Coronary artery (tissue), 2 donors: ENCODE measurements around the gene PPP1R1A.

Experiments used
- DNase-seq: peaks from one replicate; pipeline ENCODE4 v3.0.0-alpha.2; 2017; ENCODE audit warnings: low spot score
- H3K27ac ChIP-seq, 2 donors: fragments of 200-600 bp; sonication (generic); one replicate each; pipeline ENCODE4 v1.5.1; 2016 to 2019
- H3K4me3 ChIP-seq: fragments of 200-600 bp; sonication (generic); 2 replicates; pipeline ENCODE4 v1.5.1; 2016; ENCODE audit warnings: mild to moderate bottlenecking, moderate library complexity
- TF ChIP-seq, protein P1 (sequence below): fragments of 200-600 bp; sonication (generic); IDR thresholded peaks from one replicate; pipeline ENCODE4 v1.5.1; 2019; ENCODE audit warnings: antibody characterized with exemption

PPP1R1A gene

DNA sequence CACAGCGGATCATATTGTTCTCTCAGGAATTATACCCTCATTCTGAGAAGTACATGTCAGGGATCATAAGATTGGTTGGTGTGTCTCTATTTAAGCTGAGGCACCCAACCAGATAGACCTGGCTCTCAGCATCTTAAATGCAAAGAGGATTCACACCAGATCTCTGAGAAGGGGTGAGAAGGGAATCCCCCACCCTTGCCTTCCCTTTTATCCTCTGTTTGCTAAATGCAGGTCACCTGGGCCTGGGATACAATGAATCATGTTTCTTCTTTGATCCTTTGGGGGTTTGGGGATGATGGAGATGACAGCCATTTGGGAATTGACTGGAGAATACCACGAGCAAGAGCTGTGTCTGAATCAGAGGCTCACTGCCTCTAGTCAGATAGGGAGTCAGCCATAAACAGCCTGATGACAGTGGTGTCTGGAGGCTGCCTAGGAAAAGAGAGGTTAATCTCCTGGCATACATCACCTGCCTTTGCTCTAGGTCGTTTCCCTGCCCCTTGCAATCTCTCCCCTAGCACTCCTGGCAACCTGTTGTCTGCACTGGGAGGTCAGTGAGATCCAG, 50.2 kb downstream of the PPP1R1A start:
- Histone ChIP-seq H3K4me3 (no peak overlapping the region), H3K27ac (no peak overlapping the region)
- TF ChIP-seq, protein P1, sequence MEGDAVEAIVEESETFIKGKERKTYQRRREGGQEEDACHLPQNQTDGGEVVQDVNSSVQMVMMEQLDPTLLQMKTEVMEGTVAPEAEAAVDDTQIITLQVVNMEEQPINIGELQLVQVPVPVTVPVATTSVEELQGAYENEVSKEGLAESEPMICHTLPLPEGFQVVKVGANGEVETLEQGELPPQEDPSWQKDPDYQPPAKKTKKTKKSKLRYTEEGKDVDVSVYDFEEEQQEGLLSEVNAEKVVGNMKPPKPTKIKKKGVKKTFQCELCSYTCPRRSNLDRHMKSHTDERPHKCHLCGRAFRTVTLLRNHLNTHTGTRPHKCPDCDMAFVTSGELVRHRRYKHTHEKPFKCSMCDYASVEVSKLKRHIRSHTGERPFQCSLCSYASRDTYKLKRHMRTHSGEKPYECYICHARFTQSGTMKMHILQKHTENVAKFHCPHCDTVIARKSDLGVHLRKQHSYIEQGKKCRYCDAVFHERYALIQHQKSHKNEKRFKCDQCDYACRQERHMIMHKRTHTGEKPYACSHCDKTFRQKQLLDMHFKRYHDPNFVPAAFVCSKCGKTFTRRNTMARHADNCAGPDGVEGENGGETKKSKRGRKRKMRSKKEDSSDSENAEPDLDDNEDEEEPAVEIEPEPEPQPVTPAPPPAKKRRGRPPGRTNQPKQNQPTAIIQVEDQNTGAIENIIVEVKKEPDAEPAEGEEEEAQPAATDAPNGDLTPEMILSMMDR: no peak
- no peak for DNase-seq

DNA sequence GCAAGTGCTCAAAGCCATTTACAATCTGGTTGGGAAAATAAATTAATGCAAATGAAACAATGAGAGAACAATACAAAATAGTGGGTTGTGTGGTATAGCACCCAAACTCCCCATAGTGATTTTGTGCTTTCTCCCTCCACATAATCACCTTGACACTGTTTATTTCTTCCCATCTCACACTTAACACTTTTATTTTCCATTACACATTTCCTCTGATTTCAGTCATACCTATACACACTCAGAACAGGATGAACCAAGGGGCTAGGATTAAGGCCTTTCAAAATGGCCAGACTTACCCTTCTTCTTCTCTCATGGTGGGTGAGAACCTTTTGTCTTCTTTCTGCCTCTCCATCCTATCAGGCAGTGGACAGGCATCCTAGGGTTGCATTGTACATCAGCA, 53.0 kb downstream of the PPP1R1A start:
- TF ChIP-seq, protein P1: no peak
- H3K4me3 ChIP-seq: no peak overlapping the region
- H3K27ac ChIP-seq: no peak overlapping the region
- no peak for DNase-seq

DNA sequence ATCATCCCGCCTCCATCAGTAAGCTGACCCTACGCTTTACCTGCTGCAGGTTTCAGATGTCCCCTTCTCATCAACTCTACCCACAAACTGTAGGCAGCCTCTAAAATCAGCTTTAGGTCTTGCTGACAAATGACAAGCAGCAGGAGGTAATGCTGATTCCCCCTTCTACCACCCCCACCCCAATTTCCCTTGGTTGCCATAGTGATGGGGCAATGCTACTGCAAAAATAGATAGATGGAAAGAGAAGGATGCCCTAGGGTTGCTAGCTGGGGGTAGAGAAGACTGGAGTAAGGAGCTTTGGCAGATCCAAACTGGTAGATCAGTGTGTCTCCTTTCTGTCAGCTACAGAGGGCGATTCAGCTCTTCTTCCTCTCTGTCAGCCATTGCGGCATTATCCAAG, 58.9 kb downstream of the PPP1R1A start:
- Histone ChIP-seq H3K4me3 (no peak overlapping the region), H3K27ac (no peak overlapping the region)
- DNase-seq: no peak
- TF ChIP-seq, protein P1: no peak
